PC-3 (cell line): Measurements from ENCODE around the gene SSTR3. TPM values are rescaled to one million over a fixed set of nuclear protein-coding genes. Genes with fewer than 3 reads are reported as not detected.

Experiments used
- ATAC-seq: fragments of 200-7000 bp; cut with Tn5 transposase; 2 replicates; pipeline ENCODE4 v1.9.1; 2020; ENCODE audit warnings: mild to moderate bottlenecking, moderate library complexity
- BruUV-seq: library from RNA; stranded (reverse); fragments of 400-500 nt; replicated peaks from 2 replicates; lab custom pipeline; 2021; lab: Mats Ljungman, UMichigan
- CTCF ChIA-PET: fragments of 300-600 bp; sonication (Branson Sonifier 250); formaldehyde crosslinking; loops from one replicate; lab custom pipeline; 2022; ENCODE audit warnings: antibody characterized with exemption; lab: Charles Lee
- POLR2A ChIA-PET: fragments of 300-600 bp; sonication (Branson Sonifier 250); formaldehyde crosslinking; loops from one replicate; lab custom pipeline; 2022; ENCODE audit warnings: antibody characterized with exemption; ENCODE audit not compliant: unreplicated experiment; lab: Charles Lee
- DNase-seq: peaks from one replicate; pipeline ENCODE4 v3.0.0-alpha.2; 2015
- H2AFZ ChIP-seq: fragments of 300-600 bp; sonication (generic); 2 replicates; pipeline ENCODE4 v1.6.0; 2016; ENCODE audit warnings: antibody characterized with exemption, low read length
- H3F3A ChIP-seq: fragments of 300-600 bp; sonication (generic); one replicate; pipeline ENCODE4 v1.6.0; 2017; ENCODE audit warnings: antibody characterized with exemption, low read length, control low read depth, mild to moderate bottlenecking; ENCODE audit not compliant: unreplicated experiment
- H3K27ac ChIP-seq: fragments of 300-600 bp; sonication (generic); 2 replicates; pipeline ENCODE4 v1.5.1; 2016; ENCODE audit warnings: mild to moderate bottlenecking, low read length
- H3K27me3 ChIP-seq: fragments of 300-600 bp; sonication (generic); 2 replicates; pipeline ENCODE4 v1.6.1; 2016; ENCODE audit warnings: low read length, mixed read lengths
- H3K36me3 ChIP-seq: fragments of 300-600 bp; sonication (generic); 2 replicates; pipeline ENCODE4 v1.6.1; 2016; ENCODE audit warnings: low read depth, mixed run types, low read length, mixed read lengths
- H3K4me1 ChIP-seq: fragments of 300-600 bp; sonication (generic); 2 replicates; pipeline ENCODE4 v1.5.1; 2016; ENCODE audit warnings: low read length; ENCODE audit not compliant: insufficient read depth
- H3K4me2 ChIP-seq: fragments of 300-600 bp; sonication (generic); 2 replicates; pipeline ENCODE4 v1.6.0; 2016; ENCODE audit warnings: low read length
- H3K4me3 ChIP-seq: fragments of 300-600 bp; sonication (generic); 2 replicates; pipeline ENCODE4 v1.5.1; 2016; ENCODE audit warnings: mild to moderate bottlenecking, low read length, mixed read lengths
- H3K79me2 ChIP-seq: fragments of 300-600 bp; sonication (generic); 2 replicates; pipeline ENCODE4 v1.6.1; 2017; ENCODE audit warnings: low read length, mixed read lengths
- H3K9ac ChIP-seq: fragments of 300-600 bp; sonication (generic); 2 replicates; pipeline ENCODE4 v1.6.0; 2016; ENCODE audit warnings: mild to moderate bottlenecking, low read length
- H3K9me2 ChIP-seq: fragments of 300-600 bp; sonication (generic); replicated peaks from 2 replicates; pipeline ENCODE4 v1.6.1; 2016; ENCODE audit warnings: mixed run types, low read length, mixed read lengths
- H3K9me3 ChIP-seq: fragments of 300-600 bp; sonication (generic); 2 replicates; pipeline ENCODE4 v1.6.1; 2016; ENCODE audit warnings: low read length, mixed read lengths
- H4K20me1 ChIP-seq: fragments of 300-600 bp; sonication (generic); 2 replicates; pipeline ENCODE4 v1.6.1; 2016; ENCODE audit warnings: low read length, mixed read lengths
- CTCF ChIP-seq: fragments of 300-600 bp; sonication (generic); conservative IDR thresholded peaks from 2 replicates; pipeline ENCODE4 v1.5.1; 2017; ENCODE audit warnings: antibody characterized with exemption, low read depth, mild to moderate bottlenecking, low read length
- EZH2 ChIP-seq: fragments of 300-600 bp; sonication (generic); IDR thresholded peaks from one replicate; pipeline ENCODE4 v1.6.1; 2017; ENCODE audit warnings: antibody characterized with exemption, mild to moderate bottlenecking, low read length; ENCODE audit not compliant: unreplicated experiment
- EZH2phosphoT487 ChIP-seq: fragments of 300-600 bp; sonication (generic); IDR thresholded peaks from 2 replicates; pipeline ENCODE4 v1.6.1; 2018; ENCODE audit warnings: mild to moderate bottlenecking, antibody characterized with exemption, low read length, borderline replicate concordance
- intact Hi-C: fragments of 100-400 bp; cut with micrococcal nuclease; formaldehyde crosslinking; loops from 2 replicates; pipeline ENCODE4 v1.9.0; 2023
- total RNA-seq: library from RNA; depleted of rRNA; stranded (reverse); fragments of >200 nt; gene quantifications from 2 replicates; pipeline ENCODE4 v1.2.3, GENCODE V29; 2014

Gene SSTR3
- total RNA-seq, 1 experiment from 2014 or later = 0.55 TPM

DNA sequence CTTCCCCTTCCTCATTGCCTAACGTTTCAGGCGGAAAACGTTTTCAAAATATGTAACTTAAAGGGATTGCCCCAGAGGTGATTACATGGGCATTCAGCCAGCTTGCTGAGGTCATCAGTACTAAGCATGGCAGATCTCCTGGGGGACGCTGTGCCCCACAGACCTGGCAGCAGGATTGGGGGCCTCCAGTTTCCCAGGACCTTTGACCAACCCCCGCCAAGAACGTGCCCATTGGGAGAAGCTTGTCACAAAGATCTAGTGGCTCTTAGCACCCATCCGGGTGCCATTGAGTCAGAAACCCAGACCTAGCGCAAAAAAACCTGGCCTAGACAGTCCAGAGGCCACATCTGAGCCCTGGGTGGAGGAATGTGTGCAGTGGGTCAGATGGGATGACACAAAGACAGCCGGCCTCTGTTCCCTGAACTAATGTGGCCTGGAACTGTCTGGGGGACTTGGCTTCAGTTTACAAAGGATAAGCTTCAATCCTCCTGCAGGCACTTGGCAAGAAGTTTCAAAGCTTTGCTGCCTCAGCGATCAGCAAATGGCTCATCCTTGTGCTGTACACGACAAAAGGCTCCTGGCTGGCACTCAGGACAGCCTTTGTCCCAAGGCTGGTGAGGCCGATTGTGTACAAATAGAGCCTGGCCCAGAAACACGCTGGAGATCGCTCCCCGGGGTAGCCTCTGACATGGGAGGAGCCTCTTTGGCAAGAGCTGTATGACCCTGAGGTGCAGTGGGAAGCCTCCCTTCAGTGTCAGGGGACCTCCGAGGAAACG lies 33.7 kb downstream of the SSTR3 start:
- ChIA-PET CTCF (no interaction called here), POLR2A (no interaction called here)
- no peaks in the 10 kb centered on the region for H3K9me2 ChIP-seq
- intact Hi-C loops = no loop called here
- no peaks in the 10 kb centered on the region for H3K27me3 ChIP-seq
- no peaks in the 10 kb centered on the region for H3K79me2 ChIP-seq
- H4K20me1 ChIP-seq = no peaks in the 10 kb centered on the region
- H3K4me3 ChIP-seq = no peak overlapping the region
- no peak overlapping the region for H2AFZ ChIP-seq
- H3K4me1 ChIP-seq = no peaks in the 10 kb centered on the region; the same call in 1 of the 2 replicates
- H3K9ac ChIP-seq = no peak overlapping the region
- DNase-seq = no peak
- H3K4me2 ChIP-seq = no peak overlapping the region
- TF ChIP-seq CTCF = no peak
- no peak for TF ChIP-seq EZH2
- no peak for TF ChIP-seq EZH2phosphoT487
- no peaks in the 10 kb centered on the region for H3F3A ChIP-seq
- no peak for ATAC-seq
- H3K27ac ChIP-seq = no peak overlapping the region
- no peaks in the 10 kb centered on the region for H3K36me3 ChIP-seq
- no peaks in the 10 kb centered on the region for H3K9me3 ChIP-seq
- BruUV-seq = no TSS peak

- intact Hi-C loops = no loop called here
- H3K4me2 ChIP-seq = no peak overlapping the region
- CTCF ChIA-PET = no interaction called here
These were observed 34.5 kb downstream of the SSTR3 start for GRCh38 chr22:37177755-37178154.

More at GRCh38 chr22:37177755-37178154, 34.5 kb downstream of the SSTR3 start:
- Histone ChIP-seq H4K20me1 (no peaks in the 10 kb centered on the region), H3K27me3 (no peaks in the 10 kb centered on the region), H3K4me1 (no peaks in the 10 kb centered on the region; the same call in 1 of the 2 replicates), H3K9me3 (no peaks in the 10 kb centered on the region), H3K4me3 (no peak overlapping the region), H3F3A (no peaks in the 10 kb centered on the region), H3K79me2 (no peaks in the 10 kb centered on the region), H3K27ac (no peak overlapping the region), H3K9ac (no peak overlapping the region), H2AFZ (no peak overlapping the region), H3K36me3 (no peaks in the 10 kb centered on the region), H3K9me2 (no peaks in the 10 kb centered on the region)
- POLR2A ChIA-PET = no interaction called here
- DNase-seq (no peak), ATAC-seq (no peak)
- BruUV-seq = no TSS peak
- TF ChIP-seq CTCF (no peak), EZH2phosphoT487 (no peak), EZH2 (no peak)
